ENCODE results near the gene SLC6A2.

Gene SLC6A2

DNA sequence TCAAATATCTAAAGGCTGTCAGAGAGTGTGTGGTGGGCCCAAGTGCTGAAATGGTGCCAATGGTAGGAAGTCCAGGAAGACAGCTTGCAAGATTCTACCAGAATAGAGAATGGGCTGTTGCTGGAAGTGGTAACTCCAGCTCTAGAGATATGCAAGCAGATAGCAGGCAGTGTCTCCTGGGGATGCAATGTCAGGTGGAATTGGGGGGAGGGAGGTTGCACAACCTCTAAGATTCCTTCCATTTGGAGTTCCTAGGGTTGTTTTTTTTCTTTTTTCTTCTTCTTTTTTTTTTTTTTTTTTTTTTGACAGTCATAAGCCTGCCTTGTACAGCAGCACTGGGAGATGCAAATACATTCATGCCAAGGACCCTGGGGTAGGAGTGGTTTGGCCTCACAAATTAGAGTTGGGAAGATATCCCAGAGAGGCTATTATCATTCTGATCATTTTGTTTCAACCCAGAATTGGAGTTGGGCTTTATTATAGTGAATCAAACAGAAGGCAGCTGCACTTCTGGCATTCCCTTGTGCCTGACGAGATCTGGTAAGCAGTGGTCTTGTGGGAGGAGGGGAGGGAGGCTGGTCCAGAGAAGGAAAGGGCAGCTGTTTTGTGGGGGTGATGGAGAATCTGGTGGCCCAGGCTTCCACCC, 51.1 kb downstream of the SLC6A2 start:
- Histone ChIP-seq H2AFZ (ENCODE audit: low read length) (no peak overlapping the region), H3K79me2 (ENCODE audit: low read length) (no peaks in the 10 kb centered on the region), H3K9me2 (replicated peaks; ENCODE audit: insufficient read depth, low read length) (no peaks in the 10 kb centered on the region), H3K9ac (ENCODE audit: low read length) (no peak overlapping the region), H3K27me3 (replicated peaks; ENCODE audit: insufficient read depth, low read length) (no peaks in the 10 kb centered on the region), H3F3A (ENCODE audit: insufficient read depth, low read length) (no peaks in the 10 kb centered on the region), H3K36me3 (replicated peaks; ENCODE audit: insufficient read depth, low read length) (no peaks in the 10 kb centered on the region), H3K27ac (ENCODE audit: low read length) (no peak overlapping the region), H3K4me3 (ENCODE audit: low read length) (no peak overlapping the region), H3K9me3 (replicated peaks; ENCODE audit: insufficient read depth, low read length) (no peaks in the 10 kb centered on the region), H3K4me1 (ENCODE audit: low read length) (no peaks in the 10 kb centered on the region), H3K4me2 (ENCODE audit: low read depth, low read length) (no peak overlapping the region), H4K20me1 (ENCODE audit: insufficient read depth, low read length) (no peaks in the 10 kb centered on the region)
- DNase-seq: no peak
- TF ChIP-seq EZH2 (optimal IDR thresholded peaks at IDR 0.05; ENCODE audit: low read depth, low read length) (no peak), EZH2phosphoT487 (IDR thresholded peaks at IDR 0.05; ENCODE audit: low read length) (no peak)
- TF ChIP-seq, protein P1, sequence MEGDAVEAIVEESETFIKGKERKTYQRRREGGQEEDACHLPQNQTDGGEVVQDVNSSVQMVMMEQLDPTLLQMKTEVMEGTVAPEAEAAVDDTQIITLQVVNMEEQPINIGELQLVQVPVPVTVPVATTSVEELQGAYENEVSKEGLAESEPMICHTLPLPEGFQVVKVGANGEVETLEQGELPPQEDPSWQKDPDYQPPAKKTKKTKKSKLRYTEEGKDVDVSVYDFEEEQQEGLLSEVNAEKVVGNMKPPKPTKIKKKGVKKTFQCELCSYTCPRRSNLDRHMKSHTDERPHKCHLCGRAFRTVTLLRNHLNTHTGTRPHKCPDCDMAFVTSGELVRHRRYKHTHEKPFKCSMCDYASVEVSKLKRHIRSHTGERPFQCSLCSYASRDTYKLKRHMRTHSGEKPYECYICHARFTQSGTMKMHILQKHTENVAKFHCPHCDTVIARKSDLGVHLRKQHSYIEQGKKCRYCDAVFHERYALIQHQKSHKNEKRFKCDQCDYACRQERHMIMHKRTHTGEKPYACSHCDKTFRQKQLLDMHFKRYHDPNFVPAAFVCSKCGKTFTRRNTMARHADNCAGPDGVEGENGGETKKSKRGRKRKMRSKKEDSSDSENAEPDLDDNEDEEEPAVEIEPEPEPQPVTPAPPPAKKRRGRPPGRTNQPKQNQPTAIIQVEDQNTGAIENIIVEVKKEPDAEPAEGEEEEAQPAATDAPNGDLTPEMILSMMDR (IDR thresholded peaks at IDR 0.05; ENCODE audit: low read length): no peak

DNA sequence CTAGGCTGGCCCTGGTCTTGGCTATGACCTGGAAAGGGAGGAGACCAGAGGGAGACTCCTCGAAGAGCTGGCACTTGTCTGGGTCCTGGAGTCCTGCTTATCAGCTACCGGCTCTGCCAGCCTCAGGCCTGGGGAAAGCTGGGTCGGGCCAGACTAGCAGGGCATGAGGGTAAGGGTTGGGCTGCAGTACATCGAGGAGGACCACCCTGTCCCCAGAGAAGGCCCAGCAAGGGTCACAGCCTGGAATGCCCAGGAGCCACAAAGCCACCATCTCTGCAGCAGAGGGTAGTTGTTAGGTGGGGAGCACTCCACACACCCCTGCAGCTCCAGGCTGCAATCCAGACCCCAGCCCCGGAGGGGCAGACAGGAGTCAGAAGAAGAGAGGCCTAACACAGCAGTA, 54.0 kb downstream of the SLC6A2 start:
- no peaks in the 10 kb centered on the region for H3K9me2 ChIP-seq (replicated peaks; ENCODE audit: insufficient read depth, low read length)
- no peak overlapping the region for H2AFZ ChIP-seq (ENCODE audit: low read length)
- TF ChIP-seq EZH2phosphoT487 (IDR thresholded peaks at IDR 0.05; ENCODE audit: low read length) (no peak), EZH2 (optimal IDR thresholded peaks at IDR 0.05; ENCODE audit: low read depth, low read length) (no peak)
- TF ChIP-seq, protein P1 (IDR thresholded peaks at IDR 0.05; ENCODE audit: low read length): no peak
- H3K4me2 ChIP-seq (ENCODE audit: low read depth, low read length): no peak overlapping the region
- no peaks in the 10 kb centered on the region for H3F3A ChIP-seq (ENCODE audit: insufficient read depth, low read length)
- no peak overlapping the region for H3K9ac ChIP-seq (ENCODE audit: low read length)
- no peak for DNase-seq
- H3K4me3 ChIP-seq (ENCODE audit: low read length): no peak overlapping the region
- no peaks in the 10 kb centered on the region for H3K9me3 ChIP-seq (replicated peaks; ENCODE audit: insufficient read depth, low read length)
- no peaks in the 10 kb centered on the region for H4K20me1 ChIP-seq (ENCODE audit: insufficient read depth, low read length)
- H3K36me3 ChIP-seq (replicated peaks; ENCODE audit: insufficient read depth, low read length): no peaks in the 10 kb centered on the region
- H3K27me3 ChIP-seq (replicated peaks; ENCODE audit: insufficient read depth, low read length): no peaks in the 10 kb centered on the region
- no peaks in the 10 kb centered on the region for H3K4me1 ChIP-seq (ENCODE audit: low read length)
- no peaks in the 10 kb centered on the region for H3K79me2 ChIP-seq (ENCODE audit: low read length)
- H3K27ac ChIP-seq (ENCODE audit: low read length): no peak overlapping the region

DNA sequence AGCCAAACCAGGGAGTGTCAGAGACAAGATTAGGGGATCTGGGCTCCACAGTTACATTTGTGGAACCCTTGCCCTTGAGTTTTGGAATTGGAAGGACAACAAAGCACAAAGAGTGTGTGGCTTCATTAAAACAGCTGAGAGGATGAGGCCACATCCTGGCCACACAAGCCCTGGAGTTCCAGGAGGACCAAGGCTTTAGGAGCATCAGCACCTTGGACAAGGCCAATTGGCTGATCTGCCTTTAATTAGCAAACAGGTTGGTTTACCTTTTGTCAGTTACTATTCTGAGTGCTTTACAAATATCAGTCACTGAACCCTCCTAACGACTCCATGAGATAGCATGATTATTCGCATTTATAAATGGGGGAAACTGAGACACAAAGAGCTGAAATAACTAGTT, 54.7 kb downstream of the SLC6A2 start:
- no peak for DNase-seq
- H2AFZ ChIP-seq (ENCODE audit: low read length): no peak overlapping the region
- H3K79me2 ChIP-seq (ENCODE audit: low read length): no peaks in the 10 kb centered on the region
- H3F3A ChIP-seq (ENCODE audit: insufficient read depth, low read length): no peaks in the 10 kb centered on the region
- no peaks in the 10 kb centered on the region for H3K27me3 ChIP-seq (replicated peaks; ENCODE audit: insufficient read depth, low read length)
- H3K4me2 ChIP-seq (ENCODE audit: low read depth, low read length): no peak overlapping the region
- no peaks in the 10 kb centered on the region for H3K4me1 ChIP-seq (ENCODE audit: low read length)
- no peak overlapping the region for H3K4me3 ChIP-seq (ENCODE audit: low read length)
- no peaks in the 10 kb centered on the region for H3K36me3 ChIP-seq (replicated peaks; ENCODE audit: insufficient read depth, low read length)
- no peaks in the 10 kb centered on the region for H4K20me1 ChIP-seq (ENCODE audit: insufficient read depth, low read length)
- no peak overlapping the region for H3K9ac ChIP-seq (ENCODE audit: low read length)
- no peaks in the 10 kb centered on the region for H3K9me3 ChIP-seq (replicated peaks; ENCODE audit: insufficient read depth, low read length)
- no peaks in the 10 kb centered on the region for H3K9me2 ChIP-seq (replicated peaks; ENCODE audit: insufficient read depth, low read length)
- TF ChIP-seq EZH2 (optimal IDR thresholded peaks at IDR 0.05; ENCODE audit: low read depth, low read length): no peak
- TF ChIP-seq, protein P1 (IDR thresholded peaks at IDR 0.05; ENCODE audit: low read length): no peak
- TF ChIP-seq EZH2phosphoT487 (IDR thresholded peaks at IDR 0.05; ENCODE audit: low read length): no peak
- H3K27ac ChIP-seq (ENCODE audit: low read length): no peak overlapping the region
